Caco-2 (cell line): Measurements from ENCODE around the gene CYB5A. TPM values are rescaled to one million over a fixed set of nuclear protein-coding genes. Genes with fewer than 3 reads are reported as not detected.

Source experiments
- BruUV-seq: library from RNA; stranded (reverse); fragments of 400-500 nt; replicated peaks from 2 replicates; lab custom pipeline; 2021; lab: Mats Ljungman, UMichigan
- CTCF ChIA-PET: fragments of 300-600 bp; sonication (Branson Sonifier 250); formaldehyde crosslinking; loops from one replicate; lab custom pipeline; 2022; ENCODE audit warnings: antibody characterized with exemption; lab: Charles Lee
- POLR2A ChIA-PET: fragments of 300-600 bp; sonication (Branson Sonifier 250); formaldehyde crosslinking; loops from one replicate; lab custom pipeline; 2022; ENCODE audit warnings: antibody characterized with exemption; lab: Charles Lee
- DNase-seq, 2 experiments: peaks; one replicate each; pipeline versions ENCODE4 v3.0.0 to v3.0.0-alpha.2; 2020 to 2022
- H3K27me3 ChIP-seq: replicated peaks from 2 replicates; pipeline ENCODE4 v1.6.0; 2011; ENCODE audit warnings: low read length; ENCODE audit not compliant: control insufficient read depth, insufficient read depth
- H3K36me3 ChIP-seq: 2 replicates; pipeline ENCODE4 v1.5.1; 2011; ENCODE audit warnings: low read length; ENCODE audit not compliant: control insufficient read depth, insufficient read depth
- H3K4me1 ChIP-seq: fragments of 250-450 bp; sonication (Bioruptor Pico); 2 replicates; pipeline ENCODE4 v1.5.1; 2020; ENCODE audit warnings: mild to moderate bottlenecking
- H3K4me3 ChIP-seq: 2 replicates; pipeline ENCODE4 v1.5.1; 2011; ENCODE audit warnings: low read depth, mild to moderate bottlenecking, control low read depth, low read length
- H3K9me3 ChIP-seq: fragments of 250-450 bp; sonication (Bioruptor Pico); 2 replicates; pipeline ENCODE4 v1.5.1; 2020; ENCODE audit warnings: mild to moderate bottlenecking, moderate library complexity
- H3K27ac Mint-ChIP-seq: one replicate; pipeline ENCODE4 v1.8.0; 2022; ENCODE audit warnings: mixed read lengths; ENCODE audit not compliant: unreplicated experiment
- H3K27me3 Mint-ChIP-seq: one replicate; pipeline ENCODE4 v1.8.0; 2022; ENCODE audit warnings: mixed read lengths; ENCODE audit not compliant: insufficient read depth, unreplicated experiment
- H3K36me3 Mint-ChIP-seq: one replicate; pipeline ENCODE4 v1.8.0; 2022; ENCODE audit warnings: mild to moderate bottlenecking, mixed read lengths; ENCODE audit not compliant: insufficient read depth, unreplicated experiment
- H3K4me1 Mint-ChIP-seq: one replicate; pipeline ENCODE4 v1.8.0; 2022; ENCODE audit warnings: low read depth, mixed read lengths; ENCODE audit not compliant: unreplicated experiment
- H3K4me3 Mint-ChIP-seq: one replicate; pipeline ENCODE4 v1.8.0; 2022; ENCODE audit warnings: mild to moderate bottlenecking, moderate library complexity, mixed read lengths; ENCODE audit not compliant: unreplicated experiment
- H3K9me3 Mint-ChIP-seq: one replicate; pipeline ENCODE4 v1.8.0; 2022; ENCODE audit warnings: mixed read lengths; ENCODE audit not compliant: unreplicated experiment
- intact Hi-C: fragments of 100-400 bp; cut with micrococcal nuclease; formaldehyde crosslinking; loops from one replicate; pipeline ENCODE4 v1.10.0; 2022; ENCODE audit not compliant: unreplicated experiment
- total RNA-seq: library from RNA; stranded (reverse); gene quantifications from 2 replicates; pipeline ENCODE4 v1.2.3, GENCODE V29; 2022
- TF ChIP-seq, protein P1 (sequence below), 2 experiments: fragments of 200-600 bp in 1 of 2; IDR thresholded peaks; 1 replicate in 1 of 2; 2 replicates in 1 of 2; pipeline versions ENCODE4 v1.5.1 to v1.8.0; 2011 to 2022; ENCODE audit warnings: antibody characterized with exemption in 1 of 2, control low read depth in 1 of 2, inconsistent platforms in 1 of 2, low read depth in 1 of 2, low read length in 1 of 2, mild to moderate bottlenecking in 1 of 2, moderate library complexity in 1 of 2; ENCODE audit not compliant: insufficient read depth in 1 of 2, severe bottlenecking in 1 of 2, unreplicated experiment in 1 of 2

The CYB5A gene
- total RNA-seq, 1 experiment from 2014 or later, result 103 TPM

DNA sequence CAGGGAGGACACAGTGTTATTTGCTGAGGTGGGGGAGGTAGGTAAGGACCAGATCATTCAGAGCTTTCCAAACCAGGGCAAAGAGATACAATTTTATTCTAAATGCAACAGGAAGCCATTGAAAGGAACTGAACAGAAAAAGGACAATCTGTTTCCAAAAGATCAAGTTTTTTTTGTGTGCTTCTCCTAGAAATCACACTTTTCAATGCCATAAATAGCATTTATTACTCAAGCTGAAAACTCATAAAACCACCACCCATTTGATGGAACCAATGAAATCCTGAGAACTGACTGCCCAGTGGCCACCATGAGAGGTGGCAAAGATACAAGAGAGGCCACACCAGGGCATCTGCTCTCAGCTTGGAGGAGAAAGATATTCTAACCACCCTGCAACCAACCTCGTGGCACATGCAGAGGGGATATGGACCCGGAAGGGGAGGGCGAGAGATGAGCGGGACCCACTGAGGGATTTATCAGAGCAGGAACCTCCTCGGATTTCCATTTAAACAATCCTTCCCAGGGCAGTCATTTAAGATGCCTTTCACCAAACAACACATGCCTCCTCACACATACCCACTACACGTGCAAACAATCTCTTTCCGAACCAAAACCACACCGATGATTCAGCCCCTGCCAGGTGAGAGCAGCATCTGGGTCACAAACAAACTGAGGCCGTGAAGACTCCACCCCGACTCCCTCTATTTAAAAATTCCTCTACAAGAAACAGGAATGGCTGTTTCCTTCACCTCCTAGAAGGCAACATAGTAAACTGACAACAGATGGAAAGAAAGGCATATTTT, 8.8 kb downstream of the CYB5A start:
- peaks cover 21% of the 10 kb centered on the region for H3K36me3 Mint-ChIP-seq

DNA sequence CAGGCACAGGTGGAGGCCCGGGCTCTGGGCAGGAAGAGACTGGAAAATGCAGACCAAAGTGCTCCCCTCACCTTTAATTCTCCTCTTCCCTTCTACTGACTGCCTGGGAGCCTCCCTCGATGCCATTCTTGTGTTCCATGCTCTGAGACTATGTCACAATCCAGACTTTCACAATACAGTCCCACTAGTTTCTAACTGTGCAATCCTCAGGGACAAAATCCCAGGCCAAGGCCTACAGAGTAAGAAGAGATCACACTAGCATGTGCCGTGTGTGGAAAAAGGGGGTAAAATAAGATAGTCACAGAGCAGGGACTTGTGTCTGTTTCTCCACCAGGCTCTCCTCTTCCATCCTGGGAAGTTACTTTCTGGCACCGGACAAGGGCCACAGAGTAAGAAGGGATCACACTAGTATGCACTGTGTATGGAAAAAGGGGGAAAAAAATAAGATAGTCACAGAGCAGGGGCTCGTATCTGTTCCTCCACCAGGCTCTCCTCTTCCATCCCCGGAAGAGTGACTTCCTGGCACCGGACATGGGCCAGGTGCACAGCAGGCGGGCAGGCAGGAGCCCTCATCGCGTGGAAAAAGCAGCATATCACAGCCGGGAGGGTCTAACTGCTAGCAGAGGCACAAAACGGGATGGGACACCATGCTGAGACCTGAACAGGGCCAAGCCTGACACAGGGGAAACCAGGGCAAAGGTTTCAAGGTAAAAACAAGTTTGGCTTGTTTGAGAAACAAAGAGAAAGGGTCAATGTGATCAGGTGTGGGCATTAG, 9.6 kb downstream of the CYB5A start:
- H3K36me3 Mint-ChIP-seq, result peaks cover 21% of the 10 kb centered on the region
- H3K27me3 Mint-ChIP-seq, result no peaks in the 10 kb centered on the region
- H3K4me1 ChIP-seq, result peaks cover 25% of the 10 kb centered on the region
- H3K27ac Mint-ChIP-seq, result peak overlapping the region; percentile 93
- H3K36me3 ChIP-seq, result no peaks in the 10 kb centered on the region; the same call in 1 of the 2 replicates
- no TSS peak for BruUV-seq
- H3K27me3 ChIP-seq, result no peaks in the 10 kb centered on the region
- H3K4me1 Mint-ChIP-seq, result peaks cover 30% of the 10 kb centered on the region
- no peaks in the 10 kb centered on the region for H3K9me3 Mint-ChIP-seq
- no peaks in the 10 kb centered on the region for H3K9me3 ChIP-seq
- H3K4me3 Mint-ChIP-seq, result peak overlapping the region; percentile 64
- ChIA-PET POLR2A (no interaction called here), CTCF (no interaction called here)
- intact Hi-C loops, result no loop called here
- peak overlapping the region; percentile 10; the same call in 1 of the 2 replicates for H3K4me3 ChIP-seq
- TF ChIP-seq, protein P1, sequence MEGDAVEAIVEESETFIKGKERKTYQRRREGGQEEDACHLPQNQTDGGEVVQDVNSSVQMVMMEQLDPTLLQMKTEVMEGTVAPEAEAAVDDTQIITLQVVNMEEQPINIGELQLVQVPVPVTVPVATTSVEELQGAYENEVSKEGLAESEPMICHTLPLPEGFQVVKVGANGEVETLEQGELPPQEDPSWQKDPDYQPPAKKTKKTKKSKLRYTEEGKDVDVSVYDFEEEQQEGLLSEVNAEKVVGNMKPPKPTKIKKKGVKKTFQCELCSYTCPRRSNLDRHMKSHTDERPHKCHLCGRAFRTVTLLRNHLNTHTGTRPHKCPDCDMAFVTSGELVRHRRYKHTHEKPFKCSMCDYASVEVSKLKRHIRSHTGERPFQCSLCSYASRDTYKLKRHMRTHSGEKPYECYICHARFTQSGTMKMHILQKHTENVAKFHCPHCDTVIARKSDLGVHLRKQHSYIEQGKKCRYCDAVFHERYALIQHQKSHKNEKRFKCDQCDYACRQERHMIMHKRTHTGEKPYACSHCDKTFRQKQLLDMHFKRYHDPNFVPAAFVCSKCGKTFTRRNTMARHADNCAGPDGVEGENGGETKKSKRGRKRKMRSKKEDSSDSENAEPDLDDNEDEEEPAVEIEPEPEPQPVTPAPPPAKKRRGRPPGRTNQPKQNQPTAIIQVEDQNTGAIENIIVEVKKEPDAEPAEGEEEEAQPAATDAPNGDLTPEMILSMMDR (IDR thresholded peaks at IDR 0.05; ENCODE audit: insufficient read depth in 1 of 2, low read depth in 1 of 2, low read length in 1 of 2, severe bottlenecking in 1 of 2, unreplicated experiment in 1 of 2), result no peak
- peak; percentile 44 to 49 for DNase-seq

More for the DNA sequence above, 8.8 kb downstream of the CYB5A start:
- H3K9me3 Mint-ChIP-seq, result no peaks in the 10 kb centered on the region
- peaks cover 25% of the 10 kb centered on the region for H3K4me1 ChIP-seq
- peak overlapping the region; percentile 93 for H3K27ac Mint-ChIP-seq
- H3K36me3 ChIP-seq, result no peaks in the 10 kb centered on the region; the same call in 1 of the 2 replicates
- peaks cover 30% of the 10 kb centered on the region for H3K4me1 Mint-ChIP-seq
- CTCF ChIA-PET, result no interaction called here
- BruUV-seq, result no TSS peak
- H3K27me3 Mint-ChIP-seq, result no peaks in the 10 kb centered on the region
- no peak for DNase-seq
- no peaks in the 10 kb centered on the region for H3K27me3 ChIP-seq
- intact Hi-C loops, result no loop called here
- TF ChIP-seq, protein P1 (IDR thresholded peaks at IDR 0.05; ENCODE audit: insufficient read depth in 1 of 2, low read depth in 1 of 2, low read length in 1 of 2, severe bottlenecking in 1 of 2, unreplicated experiment in 1 of 2), result no peak
- peak overlapping the region; percentile 64 for H3K4me3 Mint-ChIP-seq
- H3K9me3 ChIP-seq, result no peaks in the 10 kb centered on the region
- POLR2A ChIA-PET, result interaction anchor here (0.5 kb wide), 1 partner anchor 58 kb away, joined by 3 read pairs; no protein-coding TSS in a partner anchor
- H3K4me3 ChIP-seq, result no peak overlapping the region
